ENCODE measurements around the gene CDC42BPA.

DNA sequence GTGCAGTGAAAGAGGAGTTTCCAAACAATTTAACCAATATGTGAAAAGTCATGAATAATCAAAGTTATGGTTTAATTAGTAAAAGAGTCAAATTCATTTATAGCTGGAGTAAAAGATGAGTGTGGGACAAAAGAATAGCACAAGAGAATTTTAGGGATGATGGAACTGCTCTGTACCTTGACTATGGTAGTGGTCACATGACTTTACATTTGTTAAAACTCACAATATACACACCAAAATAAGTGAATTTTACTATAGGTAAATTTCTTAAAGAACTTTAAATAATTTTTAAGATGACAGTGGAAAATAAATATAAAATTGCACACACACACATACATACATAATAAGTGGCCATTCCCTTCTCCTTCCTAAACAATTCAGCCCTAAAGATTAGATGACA, 13.6 kb downstream of the CDC42BPA start:
- TF ChIP-seq EZH2 (IDR thresholded peaks at IDR 0.05; ENCODE audit: borderline replicate concordance, low read depth, low read length, severe bottlenecking), result no peak
- TF ChIP-seq, protein P1, sequence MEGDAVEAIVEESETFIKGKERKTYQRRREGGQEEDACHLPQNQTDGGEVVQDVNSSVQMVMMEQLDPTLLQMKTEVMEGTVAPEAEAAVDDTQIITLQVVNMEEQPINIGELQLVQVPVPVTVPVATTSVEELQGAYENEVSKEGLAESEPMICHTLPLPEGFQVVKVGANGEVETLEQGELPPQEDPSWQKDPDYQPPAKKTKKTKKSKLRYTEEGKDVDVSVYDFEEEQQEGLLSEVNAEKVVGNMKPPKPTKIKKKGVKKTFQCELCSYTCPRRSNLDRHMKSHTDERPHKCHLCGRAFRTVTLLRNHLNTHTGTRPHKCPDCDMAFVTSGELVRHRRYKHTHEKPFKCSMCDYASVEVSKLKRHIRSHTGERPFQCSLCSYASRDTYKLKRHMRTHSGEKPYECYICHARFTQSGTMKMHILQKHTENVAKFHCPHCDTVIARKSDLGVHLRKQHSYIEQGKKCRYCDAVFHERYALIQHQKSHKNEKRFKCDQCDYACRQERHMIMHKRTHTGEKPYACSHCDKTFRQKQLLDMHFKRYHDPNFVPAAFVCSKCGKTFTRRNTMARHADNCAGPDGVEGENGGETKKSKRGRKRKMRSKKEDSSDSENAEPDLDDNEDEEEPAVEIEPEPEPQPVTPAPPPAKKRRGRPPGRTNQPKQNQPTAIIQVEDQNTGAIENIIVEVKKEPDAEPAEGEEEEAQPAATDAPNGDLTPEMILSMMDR (IDR thresholded peaks at IDR 0.05; ENCODE audit: borderline replicate concordance, extremely low read depth, low read length, poor library complexity, severe bottlenecking), result no peak
